Left cardiac atrium (tissue), 4 donors: ENCODE results near the gene AGBL1. TPM values are rescaled to one million over a fixed set of nuclear protein-coding genes. Genes with fewer than 3 reads are reported as not detected.
"Not testable (repeated sequence)": the region's sequence is repeated elsewhere in the genome, so short reads cannot be mapped to it uniquely, and the experiment has no call there.

ENCODE experiments used
- ATAC-seq, 2 donors: fragments of 200-7000 bp; cut with Tn5 transposase; one replicate each; pipeline ENCODE4 v1.9.1; 2020; ENCODE audit warnings: mild to moderate bottlenecking in 2 of 2, moderate library complexity in 2 of 2
- DNase-seq: peaks from one replicate; pipeline ENCODE4 v3.0.0-alpha.2; 2020
- intact Hi-C, 2 donors: fragments of 100-400 bp; cut with DNase I; formaldehyde crosslinking; loops; one replicate each; pipeline versions ENCODE4 v1.14.1 to v1.15.1; 2022 to 2023
- total RNA-seq, 2 donors: library from RNA; stranded (reverse); fragmentation: NEBNext Ultra II Directional; extraction: Animal tissue kit (Norgen Biotek cat#: 25700); gene quantifications; one replicate each; pipeline ENCODE4 v1.2.1, GENCODE V29; 2021
- donor health status: DM: no; HTN: yes; CAD: no.
- donor health status: DM: no; HTN: yes; CAD: no; lungs with severe emphysema.
- donor health status: DM: yes; HTN: yes; CAD: no.
- donor health status: Dilated cardiomyopathy.

The AGBL1 gene
- total RNA-seq, 2 donors from 2014 or later, result 0.05 TPM; not detected in 1

DNA sequence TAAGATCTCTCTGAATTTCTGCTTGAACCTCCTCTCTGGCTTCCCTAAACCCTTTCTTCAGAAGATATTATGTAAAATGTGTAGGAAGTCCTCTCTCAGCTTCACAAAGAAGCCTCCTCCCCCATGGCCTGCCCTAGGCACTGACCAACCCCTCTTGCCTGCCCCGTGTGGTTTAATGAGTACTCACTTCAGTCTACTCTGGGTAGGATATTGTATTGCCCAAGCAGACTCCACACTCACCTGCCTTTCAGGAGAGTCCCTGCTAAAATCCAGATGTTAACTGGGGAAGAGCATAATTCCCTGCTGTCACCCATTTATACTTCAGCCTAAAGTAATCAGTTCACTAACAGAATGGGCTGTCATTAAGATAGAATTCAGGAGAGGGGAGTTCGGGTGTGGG is 2.6 kb upstream of the AGBL1 start:
- DNase-seq, result no peak
- intact Hi-C loops, result no loop called here
- ATAC-seq, result peak in 1 of 2 donors; percentile 64

GRCh38 chr15:86080302-86080701 is 631 bp downstream of the AGBL1 start:
- no peak for ATAC-seq
- intact Hi-C loops, result no loop called here
- no peak for DNase-seq

- intact Hi-C loops, result no loop called here
- DNase-seq (no peak), ATAC-seq (no peak)
These were observed 3.1 kb downstream of the AGBL1 start for GRCh38 chr15:86082619-86083380.

DNA sequence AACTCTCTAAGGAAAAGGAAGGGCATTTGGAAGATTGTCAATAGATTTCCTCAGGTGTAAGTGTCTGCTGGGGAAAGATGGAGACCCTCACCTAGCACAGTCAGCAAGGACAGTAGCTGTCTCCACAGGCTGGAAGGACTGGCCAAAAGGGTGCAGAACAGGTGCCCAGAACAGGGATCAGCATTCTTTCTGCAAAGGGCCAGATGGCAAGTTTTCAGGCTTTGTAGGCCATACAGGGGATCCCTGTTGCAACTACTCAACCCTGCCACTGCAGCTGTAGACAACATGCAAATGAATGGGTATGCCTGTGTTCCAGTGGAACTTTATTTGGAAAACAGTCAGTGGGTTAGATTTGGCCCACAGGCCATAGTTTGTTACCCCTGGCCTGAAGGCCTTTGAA is 8.1 kb downstream of the AGBL1 start:
- no peak for ATAC-seq
- intact Hi-C loops, result no loop called here
- no peak for DNase-seq

- no peak for ATAC-seq
- DNase-seq, result no peak
- intact Hi-C loops, result no loop called here
These were observed 9.8 kb downstream of the AGBL1 start for GRCh38 chr15:86089422-86089821.

GRCh38 chr15:86101818-86102217 is 22.1 kb downstream of the AGBL1 start:
- intact Hi-C loops, result no loop called here
- DNase-seq (no peak), ATAC-seq (no peak)

- no peak for ATAC-seq
- no peak for DNase-seq
- intact Hi-C loops, result no loop called here
These were observed 24.2 kb downstream of the AGBL1 start for GRCh38 chr15:86103825-86104224.

- intact Hi-C loops, result no loop called here
- no peak for DNase-seq
- no peak for ATAC-seq
These were observed 26.6 kb downstream of the AGBL1 start for GRCh38 chr15:86106306-86106705.

- no peak for ATAC-seq
- DNase-seq, result no peak
- intact Hi-C loops, result no loop called here
These were observed 35.6 kb downstream of the AGBL1 start for GRCh38 chr15:86115145-86115801.

DNA sequence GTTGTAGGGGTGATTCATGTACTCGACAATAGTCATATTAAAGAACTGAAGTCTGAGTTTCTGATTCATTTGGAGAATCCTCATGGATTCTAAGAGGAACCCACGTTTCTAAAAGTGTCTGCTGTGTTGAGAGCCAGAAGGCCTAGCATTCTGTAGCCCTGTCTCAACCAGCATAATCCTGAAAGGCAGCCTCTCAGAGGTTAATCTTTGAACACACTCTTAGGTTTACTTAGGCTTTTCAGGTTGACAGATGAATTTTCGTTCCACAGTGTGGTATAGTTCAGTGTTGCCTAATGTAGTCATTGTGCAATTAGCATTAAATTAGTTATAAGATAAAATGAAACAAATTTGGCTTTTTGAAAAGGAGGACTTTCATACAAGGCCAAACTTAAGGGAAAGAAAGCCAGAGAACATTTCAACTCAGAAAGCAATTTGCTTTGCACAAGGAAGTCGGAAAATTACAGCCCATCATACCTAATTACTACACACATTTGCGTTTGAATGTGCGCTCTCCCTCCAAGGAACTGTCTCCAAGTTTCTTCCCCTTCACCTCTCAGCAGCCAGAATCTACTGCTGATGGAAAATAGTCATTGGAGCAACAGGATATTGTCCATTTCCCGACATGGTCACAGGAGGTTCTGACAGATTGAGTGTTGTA is 42.0 kb downstream of the AGBL1 start:
- DNase-seq (no peak), ATAC-seq (no peak)
- intact Hi-C loops, result no loop called here

DNA sequence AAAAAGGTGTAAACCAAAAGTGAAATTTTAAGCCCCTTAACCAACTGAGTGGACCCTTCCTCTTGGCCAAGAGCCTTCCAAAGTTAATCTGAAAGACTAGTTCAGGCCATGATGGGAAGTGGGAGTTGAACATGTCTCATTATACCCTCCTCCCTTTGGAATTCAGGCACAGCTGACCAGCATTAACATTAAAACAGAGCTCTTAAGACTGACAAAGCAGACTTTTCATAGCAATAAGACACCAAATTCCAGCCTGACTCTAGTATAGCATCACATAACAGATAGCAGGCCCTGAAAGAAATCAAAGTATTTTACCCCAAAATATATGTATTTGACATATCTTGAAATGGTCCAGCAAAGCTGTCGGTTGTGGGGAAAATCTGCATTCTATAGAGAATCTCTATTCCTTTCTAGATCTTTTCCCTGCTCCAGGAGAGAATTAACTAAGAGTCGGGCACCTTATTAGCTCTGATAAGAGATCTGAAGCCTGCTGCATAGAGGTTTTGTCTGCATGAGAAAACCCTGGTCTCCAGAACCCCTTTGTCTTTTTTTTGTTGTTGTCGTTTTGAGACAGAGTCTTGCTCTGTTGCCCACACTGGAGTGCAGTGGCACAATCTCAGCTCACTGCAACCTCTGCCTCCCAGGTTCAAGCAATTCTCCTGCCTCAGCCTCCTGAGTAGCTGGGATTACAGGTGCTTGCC is 43.2 kb downstream of the AGBL1 start:
- ATAC-seq, intact Hi-C loops, DNase-seq: not testable (repeated sequence)

GRCh38 chr15:86125775-86126174 is 46.1 kb downstream of the AGBL1 start:
- no peak for DNase-seq
- intact Hi-C loops, result no loop called here
- no peak for ATAC-seq

DNA sequence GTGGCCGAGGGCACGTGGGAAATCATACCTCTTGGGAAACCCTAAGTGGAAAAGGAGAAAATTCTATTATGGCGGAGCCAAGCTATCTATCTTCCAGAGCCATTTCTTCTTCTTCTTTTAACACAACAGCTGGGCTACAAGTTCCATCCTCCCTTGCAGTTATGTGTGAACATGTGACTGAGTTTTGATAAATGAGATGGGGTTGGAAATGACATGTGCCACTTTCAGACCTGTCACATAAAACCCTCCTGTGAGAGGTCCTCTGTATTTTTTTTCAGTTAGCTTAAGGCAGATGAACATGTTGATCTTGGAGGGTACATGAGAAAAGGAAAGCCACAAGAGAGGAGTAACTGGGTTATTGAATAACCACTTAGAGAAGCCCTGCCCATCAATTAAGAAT is 47.9 kb downstream of the AGBL1 start:
- ATAC-seq (no peak), DNase-seq (no peak)
- intact Hi-C loops, result no loop called here

- peak; percentile 26 for DNase-seq
- intact Hi-C loops, result loop anchor here in 1 of 2 donors (10.0 kb wide), 1 partner anchor 220 kb away; no protein-coding TSS in a partner anchor
- ATAC-seq, result peak in 1 of 2 donors; percentile 87
These were observed 55.4 kb downstream of the AGBL1 start for GRCh38 chr15:86135041-86135440.

GRCh38 chr15:86136861-86137260 is 57.2 kb downstream of the AGBL1 start:
- intact Hi-C loops, result loop anchor here in 1 of 2 donors (10.0 kb wide), 1 partner anchor 222 kb away; no protein-coding TSS in a partner anchor
- DNase-seq (no peak), ATAC-seq (no peak)

DNA sequence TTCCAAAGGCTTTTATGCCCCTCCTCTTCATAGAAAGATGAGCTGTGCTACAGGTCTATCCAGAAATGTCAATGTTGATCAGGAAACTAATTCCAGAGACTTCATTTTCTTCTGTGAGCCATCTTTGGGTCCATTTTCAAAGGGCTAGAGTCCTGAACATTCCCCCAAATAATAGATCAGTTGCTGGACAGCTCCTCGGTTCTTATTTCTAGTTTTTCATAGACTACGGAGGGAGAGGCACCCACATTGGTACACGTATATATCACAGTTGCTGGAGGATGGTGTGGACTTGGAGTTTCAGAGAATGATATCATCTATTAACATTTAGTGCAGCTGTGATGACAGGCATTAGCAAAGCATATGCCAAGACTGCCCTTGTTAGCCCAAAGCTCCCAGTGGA is 59.1 kb downstream of the AGBL1 start:
- DNase-seq (no peak), ATAC-seq (no peak)
- intact Hi-C loops, result loop anchor here in 1 of 2 donors (10.0 kb wide), 1 partner anchor 224 kb away; no protein-coding TSS in a partner anchor

- ATAC-seq (no peak), DNase-seq (no peak)
- intact Hi-C loops, result loop anchor here in 1 of 2 donors (10.0 kb wide), 1 partner anchor 225 kb away; no protein-coding TSS in a partner anchor
These were observed 60.2 kb downstream of the AGBL1 start for GRCh38 chr15:86139828-86140227.

DNA sequence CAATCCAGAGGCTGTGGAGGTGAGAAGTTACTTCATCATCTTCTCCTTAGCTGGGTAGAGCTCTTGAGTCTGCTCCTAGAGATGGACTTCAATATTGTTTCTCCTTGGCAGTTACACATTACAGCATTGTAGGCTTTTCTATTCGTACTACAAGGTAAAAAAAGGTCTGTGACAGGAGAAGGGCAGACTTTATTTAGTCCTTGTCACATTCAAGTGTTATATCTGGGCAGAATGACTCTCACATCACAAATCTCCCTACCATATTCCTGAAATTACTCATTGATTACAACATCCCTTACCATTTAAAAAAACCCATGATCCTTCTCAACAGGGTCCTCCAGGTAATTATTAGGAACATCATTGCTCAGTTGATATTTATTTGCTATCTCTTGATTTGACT is 75.0 kb downstream of the AGBL1 start:
- intact Hi-C loops, result no loop called here
- ATAC-seq, result no peak
- no peak for DNase-seq

- DNase-seq, result no peak
- no peak for ATAC-seq
- intact Hi-C loops, result no loop called here
These were observed 75.9 kb downstream of the AGBL1 start for GRCh38 chr15:86155551-86155950.
